GM12892 (cell line): ENCODE data around the gene NOS1.

ENCODE experiments used
- POLR2A ChIP-seq: IDR thresholded peaks from 2 replicates; pipeline ENCODE4 v1.6.1; 2011; ENCODE audit warnings: low read depth, low read length, control low read depth
- POLR2AphosphoS5 ChIP-seq: IDR thresholded peaks from 2 replicates; pipeline ENCODE4 v1.6.1; 2011; ENCODE audit warnings: low read depth, low read length, control low read depth

DNA sequence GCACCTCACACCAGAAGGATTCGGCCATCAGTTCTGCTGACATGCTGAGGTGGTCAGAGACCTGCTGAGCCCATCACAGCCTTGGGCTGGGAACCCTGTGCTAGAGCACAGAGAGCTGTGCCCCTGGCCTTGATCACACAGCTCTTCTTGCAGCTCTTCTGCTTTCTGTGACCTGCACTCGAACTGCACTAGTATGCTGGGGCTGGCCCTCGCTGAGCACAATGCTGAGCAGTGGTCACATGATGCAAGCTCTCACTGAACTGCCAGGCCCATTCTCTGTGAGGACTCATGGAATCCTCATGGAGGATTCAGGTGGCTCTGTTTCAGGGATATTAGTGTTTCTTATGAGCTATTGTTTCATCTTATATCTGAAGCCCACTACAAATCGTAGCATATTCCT is 193.7 kb downstream of the NOS1 start:
- no peak for TF ChIP-seq POLR2AphosphoS5
- TF ChIP-seq POLR2A, result no peak
